ENCODE results near the gene GTF2IRD1.

DNA sequence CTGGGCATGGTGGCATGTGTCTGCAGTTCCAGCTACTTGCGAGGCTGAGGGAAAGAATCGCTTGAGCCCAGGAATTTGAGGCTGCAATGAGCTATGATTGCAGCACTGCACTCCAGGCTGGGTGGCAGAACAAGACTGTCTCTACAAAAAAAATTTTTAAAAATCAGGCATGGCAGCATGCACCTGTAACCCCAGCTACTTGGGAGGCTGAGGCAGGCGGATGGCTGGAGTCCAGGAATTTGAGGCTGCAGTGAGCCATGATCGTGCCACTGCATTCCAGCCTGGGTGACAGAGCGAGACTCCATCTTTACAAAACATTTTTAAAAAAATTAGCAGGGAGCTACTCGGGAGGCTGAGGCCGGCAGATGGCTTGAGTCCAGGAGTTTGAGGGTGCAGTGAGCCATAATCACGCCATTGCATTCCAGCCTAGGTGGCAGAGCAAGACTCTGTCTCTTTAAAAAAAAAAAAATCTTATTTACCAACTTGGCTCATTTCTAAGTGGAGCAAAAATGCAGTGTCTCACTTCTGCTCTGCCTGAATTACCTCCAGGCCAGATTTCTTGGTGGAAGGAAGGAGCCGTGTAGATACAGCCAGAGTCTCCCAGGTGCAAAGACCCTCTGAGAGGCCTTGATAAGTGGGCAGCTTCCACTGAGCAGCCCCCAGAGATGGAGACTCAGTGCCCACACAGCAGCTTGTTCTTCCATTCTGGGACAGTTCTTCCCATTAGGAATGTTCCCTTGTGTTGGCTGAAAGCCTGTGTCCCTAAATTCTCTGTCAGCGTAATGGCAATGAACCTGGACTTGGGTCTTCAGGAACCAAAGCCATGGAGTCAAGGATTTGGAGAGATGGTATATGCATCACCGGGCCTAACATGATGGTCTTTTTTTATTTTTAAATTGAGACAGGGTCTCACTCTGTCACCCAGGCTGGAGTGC, 30.0 kb downstream of the GTF2IRD1 start:
- TF ChIP-seq TAF1 (IDR thresholded peaks at IDR 0.05; ENCODE audit: borderline replicate concordance, insufficient read depth, low read length): no peak
- no peak for TF ChIP-seq POLR2AphosphoS5 (IDR thresholded peaks at IDR 0.05; ENCODE audit: low read depth, low read length)
- TF ChIP-seq, protein P1, sequence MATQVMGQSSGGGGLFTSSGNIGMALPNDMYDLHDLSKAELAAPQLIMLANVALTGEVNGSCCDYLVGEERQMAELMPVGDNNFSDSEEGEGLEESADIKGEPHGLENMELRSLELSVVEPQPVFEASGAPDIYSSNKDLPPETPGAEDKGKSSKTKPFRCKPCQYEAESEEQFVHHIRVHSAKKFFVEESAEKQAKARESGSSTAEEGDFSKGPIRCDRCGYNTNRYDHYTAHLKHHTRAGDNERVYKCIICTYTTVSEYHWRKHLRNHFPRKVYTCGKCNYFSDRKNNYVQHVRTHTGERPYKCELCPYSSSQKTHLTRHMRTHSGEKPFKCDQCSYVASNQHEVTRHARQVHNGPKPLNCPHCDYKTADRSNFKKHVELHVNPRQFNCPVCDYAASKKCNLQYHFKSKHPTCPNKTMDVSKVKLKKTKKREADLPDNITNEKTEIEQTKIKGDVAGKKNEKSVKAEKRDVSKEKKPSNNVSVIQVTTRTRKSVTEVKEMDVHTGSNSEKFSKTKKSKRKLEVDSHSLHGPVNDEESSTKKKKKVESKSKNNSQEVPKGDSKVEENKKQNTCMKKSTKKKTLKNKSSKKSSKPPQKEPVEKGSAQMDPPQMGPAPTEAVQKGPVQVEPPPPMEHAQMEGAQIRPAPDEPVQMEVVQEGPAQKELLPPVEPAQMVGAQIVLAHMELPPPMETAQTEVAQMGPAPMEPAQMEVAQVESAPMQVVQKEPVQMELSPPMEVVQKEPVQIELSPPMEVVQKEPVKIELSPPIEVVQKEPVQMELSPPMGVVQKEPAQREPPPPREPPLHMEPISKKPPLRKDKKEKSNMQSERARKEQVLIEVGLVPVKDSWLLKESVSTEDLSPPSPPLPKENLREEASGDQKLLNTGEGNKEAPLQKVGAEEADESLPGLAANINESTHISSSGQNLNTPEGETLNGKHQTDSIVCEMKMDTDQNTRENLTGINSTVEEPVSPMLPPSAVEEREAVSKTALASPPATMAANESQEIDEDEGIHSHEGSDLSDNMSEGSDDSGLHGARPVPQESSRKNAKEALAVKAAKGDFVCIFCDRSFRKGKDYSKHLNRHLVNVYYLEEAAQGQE (IDR thresholded peaks at IDR 0.05; ENCODE audit: insufficient read depth in 1 of 2, low read depth in 2 of 2, low read length in 2 of 2): no peak

Data from PFSK-1 (cell line).